OCI-LY7 (cell line): ENCODE data around the gene STXBP3.

ENCODE experiments used
- EZH2phosphoT487 ChIP-seq: fragments of 200-600 bp; sonication (generic); IDR thresholded peaks from 2 replicates; pipeline ENCODE4 v1.6.1; 2018; ENCODE audit warnings: low read depth, borderline replicate concordance, mild to moderate bottlenecking, mixed run types, antibody characterized with exemption, low read length, moderate library complexity, mixed read lengths
- TF ChIP-seq, protein P1 (sequence below): fragments of 200-600 bp; sonication (generic); conservative IDR thresholded peaks from 2 replicates; pipeline ENCODE4 v1.5.1; 2014; ENCODE audit warnings: mild to moderate bottlenecking, antibody characterized with exemption, low read length, moderate library complexity, mixed read lengths

GRCh38 chr1:108767115-108767514 lies 20.6 kb downstream of the STXBP3 start:
- TF ChIP-seq, protein P1, sequence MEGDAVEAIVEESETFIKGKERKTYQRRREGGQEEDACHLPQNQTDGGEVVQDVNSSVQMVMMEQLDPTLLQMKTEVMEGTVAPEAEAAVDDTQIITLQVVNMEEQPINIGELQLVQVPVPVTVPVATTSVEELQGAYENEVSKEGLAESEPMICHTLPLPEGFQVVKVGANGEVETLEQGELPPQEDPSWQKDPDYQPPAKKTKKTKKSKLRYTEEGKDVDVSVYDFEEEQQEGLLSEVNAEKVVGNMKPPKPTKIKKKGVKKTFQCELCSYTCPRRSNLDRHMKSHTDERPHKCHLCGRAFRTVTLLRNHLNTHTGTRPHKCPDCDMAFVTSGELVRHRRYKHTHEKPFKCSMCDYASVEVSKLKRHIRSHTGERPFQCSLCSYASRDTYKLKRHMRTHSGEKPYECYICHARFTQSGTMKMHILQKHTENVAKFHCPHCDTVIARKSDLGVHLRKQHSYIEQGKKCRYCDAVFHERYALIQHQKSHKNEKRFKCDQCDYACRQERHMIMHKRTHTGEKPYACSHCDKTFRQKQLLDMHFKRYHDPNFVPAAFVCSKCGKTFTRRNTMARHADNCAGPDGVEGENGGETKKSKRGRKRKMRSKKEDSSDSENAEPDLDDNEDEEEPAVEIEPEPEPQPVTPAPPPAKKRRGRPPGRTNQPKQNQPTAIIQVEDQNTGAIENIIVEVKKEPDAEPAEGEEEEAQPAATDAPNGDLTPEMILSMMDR = no peak
- TF ChIP-seq EZH2phosphoT487 = no peak
